ENCODE results near the gene COL4A1.
A peak's percentile ranks its signal among the peaks of the same experiment; 100 is the strongest.
"Not testable (repeated sequence)": the region's sequence is repeated elsewhere in the genome, so short reads cannot be mapped to it uniquely, and the experiment has no call there.

The COL4A1 gene

GRCh38 chr13:110121422-110122083 is 185.4 kb downstream of the COL4A1 start:
- no peak for FAIRE-seq
- no peak for DNase-seq (ENCODE audit: low spot score)

GRCh38 chr13:110119935-110120905 is 186.7 kb downstream of the COL4A1 start:
- DNase-seq (ENCODE audit: low spot score): peak; percentile 17
- FAIRE-seq: no peak

- FAIRE-seq: no peak
- DNase-seq (ENCODE audit: low spot score): no peak
Observed at GRCh38 chr13:110118106-110118505, 188.9 kb downstream of the COL4A1 start.

- FAIRE-seq (no peak), DNase-seq (ENCODE audit: low spot score) (peak; percentile 76)
Observed at GRCh38 chr13:110116072-110116487, 190.9 kb downstream of the COL4A1 start.

GRCh38 chr13:110115591-110115990 is 191.4 kb downstream of the COL4A1 start:
- FAIRE-seq: no peak
- no peak for DNase-seq (ENCODE audit: low spot score)

- no peak for FAIRE-seq
Observed at GRCh38 chr13:110114316-110114715, 192.6 kb downstream of the COL4A1 start.

GRCh38 chr13:110113284-110113764 is 193.6 kb downstream of the COL4A1 start:
- no peak for FAIRE-seq
- peak; percentile 23 for DNase-seq (ENCODE audit: low spot score)

More at GRCh38 chr13:110114316-110114715, 192.6 kb downstream of the COL4A1 start:
- no peak for DNase-seq (ENCODE audit: low spot score)

GRCh38 chr13:110112379-110112778 is 194.6 kb downstream of the COL4A1 start:
- DNase-seq (ENCODE audit: low spot score): peak; percentile 20

GRCh38 chr13:110110783-110111182 is 196.2 kb downstream of the COL4A1 start:
- FAIRE-seq (no peak), DNase-seq (ENCODE audit: low spot score) (no peak)

More at GRCh38 chr13:110112379-110112778, 194.6 kb downstream of the COL4A1 start:
- FAIRE-seq: not testable (repeated sequence)

GRCh38 chr13:110109910-110110309 is 197.0 kb downstream of the COL4A1 start:
- no peak for FAIRE-seq
- DNase-seq (ENCODE audit: low spot score): peak; percentile 70

- no peak for FAIRE-seq
Observed at GRCh38 chr13:110109140-110109783, 197.7 kb downstream of the COL4A1 start.

GRCh38 chr13:110108348-110109139 is 198.4 kb downstream of the COL4A1 start:
- peak; percentile 71 for DNase-seq (ENCODE audit: low spot score)
- FAIRE-seq: peak; percentile 92

More at GRCh38 chr13:110109140-110109783, 197.7 kb downstream of the COL4A1 start:
- DNase-seq (ENCODE audit: low spot score): no peak

- FAIRE-seq (no peak), DNase-seq (ENCODE audit: low spot score) (no peak)
Observed at GRCh38 chr13:110107568-110108347, 199.2 kb downstream of the COL4A1 start.

GRCh38 chr13:110106726-110107125 is 200.2 kb downstream of the COL4A1 start:
- FAIRE-seq (no peak), DNase-seq (ENCODE audit: low spot score) (no peak)

GRCh38 chr13:110105136-110105535 is 201.8 kb downstream of the COL4A1 start:
- no peak for DNase-seq (ENCODE audit: low spot score)
- no peak for FAIRE-seq

GRCh38 chr13:110103534-110103933 is 203.4 kb downstream of the COL4A1 start:
- DNase-seq (ENCODE audit: low spot score) (no peak), FAIRE-seq (no peak)

GRCh38 chr13:110103026-110103425 is 203.9 kb downstream of the COL4A1 start:
- DNase-seq (ENCODE audit: low spot score): no peak
- no peak for FAIRE-seq

- FAIRE-seq (no peak), DNase-seq (ENCODE audit: low spot score) (no peak)
Observed at GRCh38 chr13:110102053-110102452, 204.9 kb downstream of the COL4A1 start.

GRCh38 chr13:110099922-110100321 is 207.0 kb downstream of the COL4A1 start:
- DNase-seq (ENCODE audit: low spot score) (no peak), FAIRE-seq (no peak)

Measured in urothelium cell line (cell line).